ENCODE measurements around the gene DCLRE1C.
A peak's percentile ranks its signal among the peaks of the same experiment; 100 is the strongest.
"Not testable (repeated sequence)": the region's sequence is repeated elsewhere in the genome, so short reads cannot be mapped to it uniquely, and the experiment has no call there.

The DCLRE1C gene

DNA sequence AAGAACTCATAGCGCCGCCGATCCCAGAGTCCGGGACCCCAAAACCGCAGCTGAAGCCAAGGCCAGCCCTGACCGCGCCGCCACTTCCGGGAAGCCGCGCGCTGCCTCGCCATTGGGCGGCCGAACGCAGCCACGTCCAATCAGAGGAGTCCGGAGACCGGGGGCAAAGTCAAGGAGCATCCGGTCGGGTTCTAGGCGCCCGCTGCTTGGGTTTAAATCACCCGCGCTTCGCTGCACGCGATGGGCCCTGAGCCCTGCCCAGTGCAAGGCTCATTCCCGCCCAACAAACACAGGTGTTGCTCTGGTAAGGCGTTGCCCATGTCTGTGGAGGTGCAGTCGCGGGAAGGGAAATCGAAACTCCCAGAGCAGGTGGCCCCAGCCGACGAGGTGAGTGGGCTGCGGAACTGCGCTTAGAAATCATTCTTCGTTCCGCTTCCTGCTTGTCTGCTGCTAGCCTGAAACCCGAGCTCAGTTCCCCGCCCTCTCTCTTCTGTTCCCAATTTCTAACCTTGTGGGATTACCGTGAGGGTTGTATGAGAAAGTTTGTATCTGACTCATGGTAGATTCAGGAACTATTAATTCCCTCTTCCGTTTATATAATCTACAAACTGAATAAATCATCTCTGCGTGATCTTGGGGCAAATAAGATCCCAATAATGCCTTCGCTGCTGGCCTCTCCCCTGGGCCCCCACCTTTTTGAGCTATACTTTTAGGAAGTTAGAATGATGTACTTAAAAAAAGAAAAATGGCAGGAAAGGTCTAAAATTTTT lies at the start of gene DCLRE1C:
TSS of gene DCLRE1C (minus strand) at position 96 of the 770 bp plus-strand sequence. CDS start at position 10, 86 bp downstream.
- DNase-seq: peak; percentile 93
- in situ Hi-C loops (cut with MboI; ENCODE audit: low pct_unique_long_range_greater_than_20kb, low sequenced_read_pairs): no loop called here

DNA sequence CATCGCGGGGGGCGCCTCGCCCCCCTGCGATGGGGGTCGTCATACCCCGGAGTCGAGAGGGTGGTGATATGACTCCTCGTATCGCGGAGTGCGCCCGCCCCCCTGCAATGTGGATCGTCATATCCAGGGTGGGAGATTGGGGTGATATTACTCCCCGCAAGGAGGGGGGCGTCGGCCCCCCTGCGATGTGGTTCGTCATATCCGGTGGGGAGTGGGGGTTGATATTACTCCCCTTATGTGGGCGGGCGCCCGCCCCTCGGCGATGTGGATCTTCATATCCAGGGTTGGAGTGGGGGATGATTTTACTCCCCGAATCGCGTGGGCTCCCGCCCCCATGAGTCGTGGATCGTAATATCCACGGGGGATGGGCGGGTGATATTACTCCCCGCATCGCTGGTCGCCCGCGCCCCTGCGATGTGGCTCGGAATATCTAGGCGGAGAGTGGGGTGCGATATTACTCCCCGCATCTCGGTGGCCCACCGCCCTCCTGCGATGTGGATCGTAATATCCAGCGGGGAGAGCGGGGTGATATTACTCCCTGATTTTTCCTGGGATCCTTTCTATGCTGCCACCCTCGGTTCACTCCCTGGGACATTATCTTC lies 42.2 kb upstream of the DCLRE1C start:
- in situ Hi-C loops (cut with MboI; ENCODE audit: low pct_unique_long_range_greater_than_20kb, low sequenced_read_pairs): no loop called here
- no peak for DNase-seq

DNA sequence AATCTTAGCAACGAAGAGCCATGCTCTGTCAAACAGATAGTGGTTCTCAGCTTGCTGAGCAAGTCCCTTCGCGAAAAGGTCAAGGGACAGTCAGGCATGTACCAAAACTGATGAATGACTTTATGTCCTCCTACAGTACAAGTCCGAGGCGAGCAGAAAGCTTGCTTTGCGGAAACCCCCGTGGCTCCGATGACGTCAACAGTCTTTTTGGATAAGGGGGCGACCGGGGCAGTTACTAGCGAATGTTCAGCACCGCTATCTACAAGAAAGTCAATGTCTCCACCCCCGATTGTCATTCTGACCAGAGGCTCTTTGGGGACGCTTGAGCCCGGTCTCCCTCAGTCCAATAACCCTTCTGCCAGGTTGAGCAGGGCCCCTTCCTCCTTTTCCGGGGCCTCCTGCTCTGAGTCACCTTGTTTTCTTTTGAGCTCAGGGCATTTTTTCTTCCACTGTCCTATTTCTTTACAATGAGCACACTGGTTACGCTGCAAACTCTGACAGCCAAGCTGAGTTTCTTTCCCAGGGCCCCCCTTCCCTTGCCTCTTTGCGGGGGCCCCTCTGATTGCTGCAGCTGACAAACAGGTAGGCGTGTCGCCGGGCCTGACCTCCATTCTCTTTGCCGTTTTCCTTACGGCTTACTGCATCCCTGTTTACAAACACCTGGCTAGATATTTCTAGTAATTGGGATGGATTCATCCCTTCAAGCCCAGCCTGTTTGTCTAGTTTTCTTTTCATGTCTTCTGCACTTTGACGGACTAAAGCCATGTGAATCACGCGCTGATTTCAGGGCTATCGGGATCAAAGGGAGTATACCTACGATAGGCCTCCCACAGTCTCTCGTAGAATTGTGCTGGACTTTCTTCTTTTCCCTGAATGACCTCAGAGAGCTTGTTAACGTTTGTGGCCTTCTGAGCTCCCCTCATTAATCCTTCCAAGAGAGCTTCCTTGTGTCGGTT lies 39.9 kb upstream of the DCLRE1C start:
- DNase-seq; in situ Hi-C loops (cut with MboI; ENCODE audit: low pct_unique_long_range_greater_than_20kb, low sequenced_read_pairs): not testable (repeated sequence)

DNA sequence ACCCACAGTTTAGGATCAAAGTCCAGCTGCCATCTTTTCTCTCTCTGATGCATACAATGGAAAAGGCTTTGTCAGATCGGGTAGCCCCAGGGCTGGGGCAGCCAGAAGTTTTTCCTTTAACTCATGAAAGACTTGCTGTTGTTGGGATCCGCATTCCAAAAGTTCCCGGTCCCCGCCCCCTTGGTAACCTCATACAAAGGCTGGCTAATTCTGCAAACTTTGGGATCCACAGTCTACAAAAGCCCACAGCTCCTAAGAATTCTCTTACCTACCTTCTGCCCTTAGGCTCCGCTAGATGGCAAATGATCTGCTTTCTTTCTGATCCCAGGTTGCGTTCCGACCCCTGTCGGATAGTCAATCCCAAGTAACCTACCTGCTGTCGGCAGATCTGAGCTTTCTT lies 38.4 kb upstream of the DCLRE1C start:
- in situ Hi-C loops (cut with MboI; ENCODE audit: low pct_unique_long_range_greater_than_20kb, low sequenced_read_pairs): not testable (repeated sequence)

DNA sequence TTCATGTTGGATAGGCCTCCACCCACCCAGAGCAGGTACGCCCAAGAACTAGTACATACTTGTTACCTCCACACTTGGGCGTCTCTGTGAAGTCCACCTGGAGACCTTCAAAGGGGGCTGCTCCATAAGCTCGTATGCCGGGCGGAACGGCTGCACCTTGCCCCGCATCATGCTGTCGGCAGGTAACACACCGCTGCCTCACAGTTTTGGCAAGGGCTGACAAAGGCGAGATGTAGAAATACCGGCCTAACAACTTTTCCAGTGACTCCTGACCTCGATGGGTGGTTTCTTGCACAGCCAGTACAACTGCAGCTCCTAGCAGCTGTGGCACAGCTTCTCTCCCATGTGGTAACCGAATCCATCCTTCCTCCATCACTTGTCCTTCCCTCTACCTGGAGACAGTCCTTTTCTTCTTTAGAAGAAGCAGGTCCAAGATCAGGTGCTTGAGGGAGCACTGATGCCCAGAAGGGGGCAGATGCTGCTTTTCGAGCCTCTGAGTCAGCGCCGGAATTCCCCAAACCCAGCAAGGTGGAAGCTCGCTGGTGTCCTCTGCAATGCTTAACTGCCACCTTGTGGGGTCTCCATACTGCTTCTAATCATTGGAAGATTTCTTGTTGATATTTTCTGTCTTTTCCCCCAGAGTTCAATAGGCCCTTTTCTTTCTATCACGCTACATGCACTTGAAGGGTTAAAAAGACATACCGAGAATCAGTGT lies 37.3 kb upstream of the DCLRE1C start:
- in situ Hi-C loops (cut with MboI; ENCODE audit: low pct_unique_long_range_greater_than_20kb, low sequenced_read_pairs); DNase-seq: not testable (repeated sequence)

More for the DNA sequence above, 38.4 kb upstream of the DCLRE1C start:
- not testable (repeated sequence) for DNase-seq

DNA sequence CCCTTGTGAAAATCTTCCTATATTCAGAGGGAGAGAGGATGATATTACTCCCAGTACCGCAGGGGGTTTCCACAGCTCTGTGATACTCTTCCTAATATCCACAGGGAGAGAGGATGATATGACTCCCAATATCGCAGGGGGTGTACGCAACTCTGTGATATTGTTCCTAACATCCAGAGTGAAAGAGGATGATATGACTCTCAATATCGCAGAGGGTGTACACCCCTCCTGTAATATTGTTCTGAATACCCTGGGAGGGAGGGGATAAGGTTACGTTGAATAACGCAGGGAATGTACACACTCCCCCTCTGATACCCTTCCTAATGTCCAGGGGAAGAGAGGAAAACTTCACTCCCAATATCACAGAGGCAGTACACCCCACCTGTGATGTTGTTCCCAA lies 35.7 kb upstream of the DCLRE1C start:
- in situ Hi-C loops (cut with MboI; ENCODE audit: low pct_unique_long_range_greater_than_20kb, low sequenced_read_pairs): not testable (repeated sequence)

DNA sequence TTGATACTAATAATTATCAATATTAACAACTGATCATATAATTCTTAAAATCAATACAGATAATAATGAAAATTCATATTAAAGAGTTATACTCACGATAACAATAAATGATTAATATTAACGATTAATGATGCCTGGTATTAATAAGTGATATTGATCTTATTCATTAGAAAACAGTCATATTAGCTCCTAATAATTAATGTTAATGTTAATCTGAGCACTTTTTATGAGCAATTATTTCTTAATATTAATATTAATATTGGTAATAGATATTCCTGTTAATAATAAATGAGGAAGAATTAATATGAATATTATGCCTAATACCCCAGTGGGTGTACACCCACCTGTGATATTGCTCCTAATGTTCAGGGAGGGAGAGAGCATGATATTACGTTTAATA lies 28.8 kb upstream of the DCLRE1C start:
- DNase-seq: no peak
- in situ Hi-C loops (cut with MboI; ENCODE audit: low pct_unique_long_range_greater_than_20kb, low sequenced_read_pairs): no loop called here

More for the DNA sequence above, 35.7 kb upstream of the DCLRE1C start:
- DNase-seq: not testable (repeated sequence)

DNA sequence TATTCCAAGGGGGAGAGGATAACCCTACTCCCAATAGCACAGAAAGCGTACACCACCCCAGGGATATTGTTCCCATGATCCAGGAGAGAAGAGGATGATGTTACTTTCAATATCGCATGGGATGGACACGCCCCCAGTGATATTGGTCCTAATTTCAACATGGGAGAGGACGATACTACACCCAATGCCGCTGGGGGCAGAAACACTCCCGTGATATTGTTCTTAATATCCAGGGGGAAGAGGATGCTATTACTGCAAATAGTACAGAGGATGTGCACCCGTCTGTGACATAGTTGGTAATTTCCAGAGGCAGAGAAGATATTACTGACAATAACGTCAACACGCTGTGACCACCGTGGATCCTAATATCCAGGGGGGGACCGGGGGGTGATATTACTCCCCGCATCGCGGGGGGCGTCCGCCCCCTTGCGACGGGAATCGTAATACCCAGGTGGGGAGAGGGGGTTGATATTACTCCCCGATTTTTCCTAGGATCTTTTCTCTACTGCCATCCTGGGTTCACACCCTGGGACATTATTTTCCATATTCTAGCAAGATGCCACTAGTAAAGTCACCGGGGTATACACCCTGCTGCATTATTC lies 21.9 kb upstream of the DCLRE1C start:
- in situ Hi-C loops (cut with MboI; ENCODE audit: low pct_unique_long_range_greater_than_20kb, low sequenced_read_pairs): no loop called here
- DNase-seq: no peak

DNA sequence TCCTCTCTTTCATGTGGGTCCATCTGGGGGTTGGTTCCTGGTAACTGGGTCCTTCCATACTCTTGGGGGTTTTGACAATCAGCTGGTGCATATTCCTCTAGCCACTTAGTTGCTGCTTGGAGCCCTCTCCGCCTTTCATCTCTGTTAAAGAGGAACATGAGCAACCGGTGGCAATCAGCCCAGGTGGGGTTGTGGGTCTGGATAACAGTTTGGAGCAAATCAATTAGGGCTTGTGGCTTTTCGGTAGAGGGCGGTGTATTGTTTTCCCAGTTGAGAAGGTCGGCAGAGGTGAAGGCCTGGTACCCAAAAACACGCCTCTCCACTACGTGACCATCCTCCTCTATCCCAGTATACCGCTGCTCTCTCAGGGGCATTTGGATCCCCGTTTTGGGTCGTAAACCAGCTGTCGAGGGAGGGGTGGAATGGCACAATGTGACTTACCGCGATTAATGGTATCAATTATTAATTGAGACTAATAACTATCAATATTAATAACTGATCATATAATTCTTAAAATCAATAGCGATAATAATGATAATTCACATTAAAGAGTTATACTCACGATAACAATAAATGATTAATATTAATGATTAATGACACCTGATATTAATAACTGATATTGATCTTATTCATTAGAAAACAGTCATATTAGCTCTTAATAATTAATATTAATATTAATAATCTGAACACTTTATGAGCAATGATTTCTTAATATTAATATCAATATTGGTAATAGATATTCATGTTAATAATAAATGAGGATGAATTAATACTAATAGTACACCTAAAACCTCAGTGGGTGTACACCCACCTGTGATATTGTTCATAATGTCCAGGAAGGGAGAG lies 20.5 kb upstream of the DCLRE1C start:
- in situ Hi-C loops (cut with MboI; ENCODE audit: low pct_unique_long_range_greater_than_20kb, low sequenced_read_pairs); DNase-seq: not testable (repeated sequence)

DNA sequence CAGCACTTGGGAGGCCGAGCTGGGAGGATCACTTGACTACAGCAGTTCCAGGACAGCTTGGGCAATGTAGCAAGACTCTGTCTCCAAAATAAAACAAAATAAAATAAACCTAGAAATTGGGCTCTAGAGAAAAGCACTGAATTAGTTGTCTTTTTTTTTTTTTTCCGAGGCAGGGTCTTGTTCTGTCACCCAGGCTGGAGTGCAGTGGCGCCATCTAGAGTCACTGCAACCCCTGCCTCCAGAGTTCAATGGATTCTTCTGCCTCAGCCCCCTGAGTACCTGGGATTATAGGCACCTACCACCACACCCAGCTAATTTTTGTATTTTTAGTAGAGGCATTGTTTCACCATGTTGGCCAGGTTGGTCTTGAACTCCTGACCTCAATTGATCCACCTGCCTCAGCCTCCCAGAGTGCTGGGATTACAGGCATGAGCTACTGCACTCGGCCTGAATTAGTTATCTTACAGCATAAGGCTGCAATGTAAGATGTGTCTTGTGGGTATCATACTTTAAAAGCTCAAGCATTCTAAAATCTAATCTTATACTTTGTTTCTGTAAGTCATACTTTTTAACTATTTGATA lies 18.1 kb upstream of the DCLRE1C start:
- in situ Hi-C loops (cut with MboI; ENCODE audit: low pct_unique_long_range_greater_than_20kb, low sequenced_read_pairs): no loop called here
- DNase-seq: peak; percentile 61

DNA sequence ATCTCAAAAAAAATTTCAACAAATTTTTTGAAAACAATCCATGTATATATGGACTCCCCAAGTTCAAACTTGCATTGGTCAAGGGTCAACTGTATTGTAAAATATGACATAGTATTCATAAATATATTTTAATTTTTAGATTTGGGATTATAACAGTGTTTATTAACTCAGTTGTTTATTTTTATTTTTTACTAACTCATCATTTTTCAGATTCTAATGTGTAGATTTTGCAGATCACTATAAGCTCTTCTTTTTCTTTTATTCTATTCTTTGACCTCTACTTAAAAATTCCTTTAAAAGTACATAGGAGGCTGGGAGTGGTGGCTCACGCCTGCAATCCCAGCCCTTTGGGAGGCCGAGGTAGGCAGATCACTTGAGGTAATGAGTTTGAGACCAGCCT lies 14.0 kb upstream of the DCLRE1C start:
- DNase-seq: no peak
- in situ Hi-C loops (cut with MboI; ENCODE audit: low pct_unique_long_range_greater_than_20kb, low sequenced_read_pairs): no loop called here

DNA sequence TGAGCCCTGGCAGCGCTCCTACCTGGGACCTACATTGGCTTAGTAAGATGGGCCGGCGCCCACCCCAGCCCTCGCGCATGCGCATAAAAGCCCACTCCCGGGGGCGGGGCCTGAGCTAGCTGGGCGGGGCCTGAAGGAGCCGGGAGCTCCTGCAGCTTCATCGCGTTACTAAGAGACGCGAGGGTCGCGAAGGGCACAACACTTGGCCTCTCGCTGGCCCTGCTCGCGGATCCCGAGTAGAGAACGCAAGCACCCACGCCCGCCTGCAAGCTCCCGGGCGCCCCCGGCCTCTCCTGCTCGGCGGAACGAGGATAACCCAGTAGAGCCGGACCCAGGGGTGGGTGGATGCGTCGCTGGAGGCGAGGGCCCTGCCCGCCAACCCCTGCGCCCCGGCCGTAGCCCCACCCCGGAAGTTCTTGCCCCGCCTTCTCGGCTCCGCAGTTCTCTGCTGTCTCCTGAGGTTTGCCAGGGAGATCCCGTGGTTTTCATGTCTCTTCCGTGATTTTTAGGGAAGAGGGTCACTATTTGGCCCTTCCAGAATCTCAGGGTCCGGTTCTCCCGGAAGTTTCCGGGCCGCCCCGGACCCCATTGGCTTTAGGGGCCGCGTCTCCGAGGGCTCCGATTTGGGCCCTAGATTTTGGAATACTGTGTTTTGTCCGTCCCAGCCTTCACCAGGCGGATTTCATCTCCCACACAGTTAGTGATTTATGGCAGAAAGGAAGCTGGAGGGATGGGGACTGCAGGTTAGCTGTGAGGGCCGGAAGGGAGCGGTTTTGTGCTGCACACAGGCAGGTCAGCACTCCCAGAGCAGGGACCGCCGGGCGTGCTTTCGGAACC lies 5.5 kb upstream of the DCLRE1C start, which contains the start of gene MEIG1:
TSS of gene MEIG1 (plus strand) at position 168 of the 837 bp plus-strand sequence. CDS start 7,081 bp downstream, outside the sequence.
- DNase-seq: peak; percentile 95
- in situ Hi-C loops (cut with MboI; ENCODE audit: low pct_unique_long_range_greater_than_20kb, low sequenced_read_pairs): no loop called here

DNA sequence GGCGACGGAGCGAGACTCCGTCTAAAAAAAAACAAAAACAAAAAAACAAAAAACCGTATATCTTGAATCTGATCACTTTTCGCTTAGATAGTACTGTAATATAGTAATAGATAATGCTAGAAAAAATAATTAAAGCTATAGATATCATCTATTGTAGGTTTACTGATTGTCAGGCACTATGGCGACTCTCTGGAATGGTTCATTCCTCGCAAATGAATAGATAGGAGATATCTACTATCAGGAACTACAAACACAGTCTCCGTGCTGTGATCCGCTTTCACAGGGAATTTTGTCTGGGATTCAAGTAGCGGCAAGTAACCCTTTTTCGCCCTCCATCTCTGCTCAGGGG lies 5.0 kb upstream of the DCLRE1C start:
- in situ Hi-C loops (cut with MboI; ENCODE audit: low pct_unique_long_range_greater_than_20kb, low sequenced_read_pairs): no loop called here
- DNase-seq: no peak

DNA sequence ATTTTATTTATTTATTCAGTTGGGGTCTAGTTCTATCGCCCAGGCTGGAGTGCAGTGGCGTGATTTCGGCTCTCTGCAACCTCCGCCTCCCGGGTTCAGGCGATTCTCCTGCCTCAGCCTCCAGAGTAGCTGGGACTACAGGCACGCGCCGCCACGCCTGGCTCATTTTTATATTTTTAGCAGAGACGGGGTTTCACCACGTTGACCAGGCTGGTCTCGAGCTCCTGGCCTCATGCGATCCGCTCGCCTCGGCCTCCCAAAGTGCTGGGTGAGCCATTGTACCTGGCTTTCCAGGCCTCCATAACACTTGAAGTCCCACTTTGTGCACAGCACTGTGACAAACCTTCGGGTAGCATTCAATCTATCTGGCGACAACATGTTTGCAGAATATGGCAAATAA lies 1.0 kb upstream of the DCLRE1C start:
- in situ Hi-C loops (cut with MboI; ENCODE audit: low pct_unique_long_range_greater_than_20kb, low sequenced_read_pairs): no loop called here
- DNase-seq: no peak

DNA sequence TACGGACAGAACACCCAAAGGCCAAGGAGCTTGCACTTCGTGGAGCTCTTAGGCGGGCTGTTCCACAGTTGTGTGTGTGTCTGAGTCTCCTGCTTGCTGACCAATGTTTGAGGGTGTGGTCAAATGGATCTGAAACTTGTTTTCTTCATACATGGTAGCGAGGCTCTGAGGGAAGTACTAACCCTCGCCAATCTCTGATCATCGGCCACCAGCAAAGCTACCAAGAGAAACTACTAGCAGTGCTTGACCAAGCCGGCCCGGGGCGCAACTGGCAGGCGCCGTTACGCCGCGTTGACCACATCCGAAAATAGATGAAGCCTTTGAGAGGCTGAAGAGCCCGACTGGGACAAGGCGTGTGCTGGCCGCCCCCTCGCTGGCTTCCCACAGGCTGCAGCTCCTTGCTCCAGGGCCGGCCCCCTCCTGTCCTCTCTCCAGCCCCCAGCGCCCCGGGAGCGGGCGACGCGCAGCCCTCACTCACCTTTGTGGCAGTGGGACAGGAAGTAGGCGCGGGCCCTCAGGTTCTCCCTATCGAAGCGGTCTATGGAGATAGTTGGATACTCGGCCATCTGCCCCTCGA lies 384 bp downstream of the DCLRE1C start:
- in situ Hi-C loops (cut with MboI; ENCODE audit: low pct_unique_long_range_greater_than_20kb, low sequenced_read_pairs): no loop called here
- DNase-seq: peak; percentile 51

DNA sequence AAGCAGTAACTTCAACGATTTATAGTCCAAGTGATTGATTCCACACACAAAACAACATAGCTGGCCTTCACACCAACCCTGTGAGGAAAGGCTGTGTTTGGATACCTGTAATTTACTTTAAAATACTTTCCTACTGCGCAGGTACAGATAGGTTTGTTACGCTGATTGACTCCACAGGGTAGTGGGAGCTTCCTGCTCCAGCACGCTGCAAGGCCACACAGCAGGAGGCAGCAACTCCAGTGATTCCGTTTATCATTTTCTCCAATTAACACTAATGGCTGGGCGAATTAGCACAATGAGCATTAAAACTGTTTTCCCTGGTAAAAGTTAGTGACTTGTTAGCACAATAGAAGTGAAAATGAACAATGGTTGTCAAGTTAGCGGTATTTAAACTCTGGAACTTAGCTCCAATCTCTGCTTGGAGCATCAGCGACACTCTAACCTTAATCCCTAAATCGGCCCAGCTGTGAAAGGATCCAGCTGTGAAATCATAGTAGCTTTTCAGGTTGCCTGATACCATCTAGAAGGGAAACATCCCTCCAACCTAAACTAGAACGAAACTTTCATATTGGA lies 959 bp downstream of the DCLRE1C start:
- in situ Hi-C loops (cut with MboI; ENCODE audit: low pct_unique_long_range_greater_than_20kb, low sequenced_read_pairs): no loop called here

More for the DNA sequence above, 959 bp downstream of the DCLRE1C start:
- peak; percentile 47 for DNase-seq
